Osteoblast (primary cell): Measurements from ENCODE around the gene CCL22. TPM values are rescaled to one million over a fixed set of nuclear protein-coding genes. Genes with fewer than 3 reads are reported as not detected.

Experiments
- DNase-seq: peaks from one replicate; pipeline ENCODE4 v3.0.0; 2011; ENCODE audit warnings: low spot score, mixed read lengths; ENCODE audit not compliant: insufficient read length; ENCODE audit errors: missing footprints
- H2AFZ ChIP-seq: 2 replicates; pipeline ENCODE4 v1.6.0; 2011; ENCODE audit warnings: mild to moderate bottlenecking, low read length
- H3K27ac ChIP-seq: 2 replicates; pipeline ENCODE4 v1.5.1; 2011; ENCODE audit warnings: mild to moderate bottlenecking, low read depth, low read length, moderate library complexity
- H3K27me3 ChIP-seq: 2 replicates; pipeline ENCODE4 v1.6.0; 2012; ENCODE audit warnings: mild to moderate bottlenecking, control low read depth, inconsistent platforms, low read length, moderate library complexity; ENCODE audit not compliant: insufficient read depth
- H3K36me3 ChIP-seq: 2 replicates; pipeline ENCODE4 v1.5.1; 2011; ENCODE audit warnings: mild to moderate bottlenecking, low read length, control low read depth, moderate library complexity; ENCODE audit not compliant: insufficient read depth
- H3K4me1 ChIP-seq: 2 replicates; pipeline ENCODE4 v1.5.1; 2011; ENCODE audit warnings: mild to moderate bottlenecking, low read length, control low read depth, moderate library complexity; ENCODE audit not compliant: insufficient read depth
- H3K4me2 ChIP-seq: 2 replicates; pipeline ENCODE4 v1.6.0; 2011; ENCODE audit warnings: mild to moderate bottlenecking, low read length; ENCODE audit not compliant: insufficient read depth
- H3K4me3 ChIP-seq: fragments of 200-600 bp; sonication (generic); 3 replicates; pipeline ENCODE4 v1.5.1; 2012; ENCODE audit warnings: mild to moderate bottlenecking, low read length, inconsistent platforms; ENCODE audit not compliant: insufficient read depth
- H3K79me2 ChIP-seq: 2 replicates; pipeline ENCODE4 v1.6.0; 2012; ENCODE audit warnings: mild to moderate bottlenecking, low read length, control low read depth, inconsistent platforms; ENCODE audit not compliant: insufficient read depth
- H3K9me3 ChIP-seq: 2 replicates; pipeline ENCODE4 v1.5.1; 2011; ENCODE audit warnings: low read depth, low read length, control low read depth
- H4K20me1 ChIP-seq: 2 replicates; pipeline ENCODE4 v1.6.0; 2012; ENCODE audit warnings: mild to moderate bottlenecking, low read length, control low read depth; ENCODE audit not compliant: insufficient read depth
- total RNA-seq: library from RNA; depleted of rRNA; stranded (reverse); fragments of >200 nt; gene quantifications from 2 replicates; pipeline ENCODE4 v1.2.3, GENCODE V29; 2012
- TF ChIP-seq, protein P1 (sequence below): IDR thresholded peaks from 2 replicates; pipeline ENCODE4 v1.5.1; 2011; ENCODE audit warnings: mild to moderate bottlenecking, low read depth, low read length, moderate library complexity; ENCODE audit errors: extremely low read depth

Gene CCL22
- total RNA-seq, 1 donor, result not detected

DNA sequence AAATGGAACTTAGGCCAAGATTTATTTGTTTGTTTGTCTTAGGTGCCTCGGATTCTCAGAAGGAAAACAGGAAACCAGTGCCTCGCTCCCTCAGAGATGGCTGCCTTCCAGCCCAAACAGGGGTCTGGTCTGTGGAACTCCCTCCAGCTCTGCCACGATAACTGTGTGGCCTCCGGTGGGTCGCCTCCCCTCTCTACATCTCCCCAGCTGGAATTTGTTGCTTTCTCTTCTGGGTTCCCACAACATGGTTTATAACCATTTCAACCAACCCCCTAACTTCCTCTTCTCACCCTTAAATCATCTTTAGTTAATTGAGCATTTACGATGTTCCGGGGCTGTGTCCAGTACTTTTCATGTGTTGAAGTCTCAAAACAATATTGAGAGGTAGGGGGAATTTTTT is 43.2 kb upstream of the CCL22 start:
- DNase-seq, result no peak
- H3K79me2 ChIP-seq, result no peaks in the 10 kb centered on the region
- H3K4me1 ChIP-seq, result peaks cover 10% of the 10 kb centered on the region
- H3K4me2 ChIP-seq, result no peak overlapping the region
- H3K27ac ChIP-seq, result no peak overlapping the region
- no peaks in the 10 kb centered on the region for H3K36me3 ChIP-seq
- H2AFZ ChIP-seq, result peak overlapping the region; percentile 2
- H4K20me1 ChIP-seq, result no peaks in the 10 kb centered on the region
- TF ChIP-seq, protein P1, sequence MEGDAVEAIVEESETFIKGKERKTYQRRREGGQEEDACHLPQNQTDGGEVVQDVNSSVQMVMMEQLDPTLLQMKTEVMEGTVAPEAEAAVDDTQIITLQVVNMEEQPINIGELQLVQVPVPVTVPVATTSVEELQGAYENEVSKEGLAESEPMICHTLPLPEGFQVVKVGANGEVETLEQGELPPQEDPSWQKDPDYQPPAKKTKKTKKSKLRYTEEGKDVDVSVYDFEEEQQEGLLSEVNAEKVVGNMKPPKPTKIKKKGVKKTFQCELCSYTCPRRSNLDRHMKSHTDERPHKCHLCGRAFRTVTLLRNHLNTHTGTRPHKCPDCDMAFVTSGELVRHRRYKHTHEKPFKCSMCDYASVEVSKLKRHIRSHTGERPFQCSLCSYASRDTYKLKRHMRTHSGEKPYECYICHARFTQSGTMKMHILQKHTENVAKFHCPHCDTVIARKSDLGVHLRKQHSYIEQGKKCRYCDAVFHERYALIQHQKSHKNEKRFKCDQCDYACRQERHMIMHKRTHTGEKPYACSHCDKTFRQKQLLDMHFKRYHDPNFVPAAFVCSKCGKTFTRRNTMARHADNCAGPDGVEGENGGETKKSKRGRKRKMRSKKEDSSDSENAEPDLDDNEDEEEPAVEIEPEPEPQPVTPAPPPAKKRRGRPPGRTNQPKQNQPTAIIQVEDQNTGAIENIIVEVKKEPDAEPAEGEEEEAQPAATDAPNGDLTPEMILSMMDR, result no peak
- no peak overlapping the region for H3K4me3 ChIP-seq
- peaks cover 5% of the 10 kb centered on the region for H3K27me3 ChIP-seq
- no peaks in the 10 kb centered on the region for H3K9me3 ChIP-seq

- no peak overlapping the region for H3K27ac ChIP-seq
Measured at GRCh38 chr16:57316390-57317017, 42.1 kb upstream of the CCL22 start.

DNA sequence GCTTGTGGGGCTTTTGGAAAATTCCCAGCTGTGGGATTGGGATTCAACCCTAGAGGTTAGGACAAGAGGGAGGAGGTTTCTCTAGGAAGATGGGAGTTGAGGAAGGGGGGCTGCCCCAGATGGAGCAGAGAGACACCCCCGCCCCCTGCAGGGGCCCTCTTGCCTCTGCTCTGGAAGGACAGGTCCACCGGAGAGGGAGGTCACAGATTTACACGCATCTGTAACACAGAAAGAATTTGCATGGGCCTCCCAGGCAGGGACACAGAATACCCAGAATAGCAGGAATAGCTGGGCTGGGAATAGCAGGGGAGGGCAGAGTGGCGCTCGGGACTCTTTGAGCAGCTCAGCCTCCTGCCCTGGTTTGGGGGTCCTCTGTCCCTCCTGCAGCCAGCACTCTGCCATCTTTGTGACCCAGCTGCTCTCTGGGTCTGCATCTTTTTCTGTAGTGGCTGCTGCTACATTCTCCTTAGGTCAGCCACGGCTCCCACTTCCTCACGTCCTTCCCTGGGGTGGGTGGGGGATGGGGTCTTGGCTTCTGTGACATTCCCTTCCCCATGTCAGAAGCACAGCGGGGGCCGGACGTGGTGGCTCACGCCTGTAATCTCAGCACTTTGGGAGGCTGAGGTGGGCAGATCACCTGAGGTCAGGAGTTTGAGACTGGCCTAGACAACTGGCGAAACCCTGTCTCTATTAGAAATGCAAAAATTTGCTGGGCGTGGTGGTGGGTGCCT is 40.2 kb upstream of the CCL22 start:
- H3K27me3 ChIP-seq, result no peaks in the 10 kb centered on the region
- H3K79me2 ChIP-seq, result no peaks in the 10 kb centered on the region
- H3K4me2 ChIP-seq, result no peak overlapping the region
- no peaks in the 10 kb centered on the region for H3K36me3 ChIP-seq
- no peak overlapping the region for H2AFZ ChIP-seq
- H4K20me1 ChIP-seq, result no peaks in the 10 kb centered on the region
- no peak overlapping the region for H3K4me3 ChIP-seq
- DNase-seq, result peak; percentile 13
- TF ChIP-seq, protein P1, result no peak
- peaks cover 10% of the 10 kb centered on the region for H3K4me1 ChIP-seq
- H3K27ac ChIP-seq, result no peak overlapping the region
- no peaks in the 10 kb centered on the region for H3K9me3 ChIP-seq

More at GRCh38 chr16:57316390-57317017, 42.1 kb upstream of the CCL22 start:
- no peaks in the 10 kb centered on the region for H3K9me3 ChIP-seq
- peaks cover 10% of the 10 kb centered on the region for H3K4me1 ChIP-seq
- H3K79me2 ChIP-seq, result no peaks in the 10 kb centered on the region
- DNase-seq, result peak; percentile 93
- no peak overlapping the region for H3K4me2 ChIP-seq
- TF ChIP-seq, protein P1, result no peak
- H3K27me3 ChIP-seq, result peaks cover 5% of the 10 kb centered on the region
- H3K4me3 ChIP-seq, result no peak overlapping the region
- no peak overlapping the region for H2AFZ ChIP-seq
- H4K20me1 ChIP-seq, result no peaks in the 10 kb centered on the region
- no peaks in the 10 kb centered on the region for H3K36me3 ChIP-seq

GRCh38 chr16:57319646-57320045 is 38.9 kb upstream of the CCL22 start:
- no peak overlapping the region for H3K27ac ChIP-seq
- H3K9me3 ChIP-seq, result no peaks in the 10 kb centered on the region
- peaks cover 8% of the 10 kb centered on the region for H3K4me1 ChIP-seq
- H4K20me1 ChIP-seq, result no peaks in the 10 kb centered on the region
- no peak overlapping the region for H2AFZ ChIP-seq
- H3K4me3 ChIP-seq, result no peak overlapping the region
- H3K4me2 ChIP-seq, result no peak overlapping the region
- no peaks in the 10 kb centered on the region for H3K79me2 ChIP-seq
- no peaks in the 10 kb centered on the region for H3K27me3 ChIP-seq
- H3K36me3 ChIP-seq, result no peaks in the 10 kb centered on the region
- TF ChIP-seq, protein P1, result no peak
- DNase-seq, result peak; percentile 63
